ENCODE measurements around the gene FAIM.
"Not testable (repeated sequence)": the region's sequence is repeated elsewhere in the genome, so short reads cannot be mapped to it uniquely, and the experiment has no call there.

FAIM gene

DNA sequence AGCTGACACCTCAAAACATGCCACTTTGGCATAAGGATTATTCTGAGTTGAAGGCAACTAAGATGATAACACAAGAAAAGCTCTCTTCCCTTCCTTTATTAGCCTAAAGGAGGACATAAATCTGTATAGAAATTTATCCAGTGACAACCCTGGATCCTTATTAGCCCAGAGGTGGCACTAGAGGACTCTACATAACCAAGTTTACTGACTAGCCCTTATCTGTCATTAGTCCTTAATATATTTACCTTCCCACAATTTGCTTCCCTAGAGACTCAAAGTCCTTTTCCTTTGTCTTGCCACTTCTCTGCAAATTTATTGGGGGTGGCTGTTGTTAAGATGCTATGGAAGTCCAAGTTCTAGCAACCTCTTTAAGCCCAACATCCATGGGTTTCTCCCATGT is 41.2 kb upstream of the FAIM start:
- Histone ChIP-seq H3K36me3 (ENCODE audit: low read depth) (no peaks in the 10 kb centered on the region), H3K4me3 (ENCODE audit: severe bottlenecking) (no peak overlapping the region), H3K9me3 (ENCODE audit: severe bottlenecking) (no peaks in the 10 kb centered on the region), H3K27ac (ENCODE audit: poor library complexity, severe bottlenecking) (no peak overlapping the region), H3K4me1 (ENCODE audit: insufficient read depth, poor library complexity, severe bottlenecking) (no peaks in the 10 kb centered on the region), H3K27me3 (ENCODE audit: insufficient read depth, poor library complexity, severe bottlenecking) (no peaks in the 10 kb centered on the region)
- ATAC-seq (ENCODE audit: low read depth) (no peak), DNase-seq (ENCODE audit: low spot score) (no peak)
- TF ChIP-seq, protein P1, sequence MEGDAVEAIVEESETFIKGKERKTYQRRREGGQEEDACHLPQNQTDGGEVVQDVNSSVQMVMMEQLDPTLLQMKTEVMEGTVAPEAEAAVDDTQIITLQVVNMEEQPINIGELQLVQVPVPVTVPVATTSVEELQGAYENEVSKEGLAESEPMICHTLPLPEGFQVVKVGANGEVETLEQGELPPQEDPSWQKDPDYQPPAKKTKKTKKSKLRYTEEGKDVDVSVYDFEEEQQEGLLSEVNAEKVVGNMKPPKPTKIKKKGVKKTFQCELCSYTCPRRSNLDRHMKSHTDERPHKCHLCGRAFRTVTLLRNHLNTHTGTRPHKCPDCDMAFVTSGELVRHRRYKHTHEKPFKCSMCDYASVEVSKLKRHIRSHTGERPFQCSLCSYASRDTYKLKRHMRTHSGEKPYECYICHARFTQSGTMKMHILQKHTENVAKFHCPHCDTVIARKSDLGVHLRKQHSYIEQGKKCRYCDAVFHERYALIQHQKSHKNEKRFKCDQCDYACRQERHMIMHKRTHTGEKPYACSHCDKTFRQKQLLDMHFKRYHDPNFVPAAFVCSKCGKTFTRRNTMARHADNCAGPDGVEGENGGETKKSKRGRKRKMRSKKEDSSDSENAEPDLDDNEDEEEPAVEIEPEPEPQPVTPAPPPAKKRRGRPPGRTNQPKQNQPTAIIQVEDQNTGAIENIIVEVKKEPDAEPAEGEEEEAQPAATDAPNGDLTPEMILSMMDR (IDR thresholded peaks at IDR 0.05; ENCODE audit: poor library complexity, severe bottlenecking), result no peak

DNA sequence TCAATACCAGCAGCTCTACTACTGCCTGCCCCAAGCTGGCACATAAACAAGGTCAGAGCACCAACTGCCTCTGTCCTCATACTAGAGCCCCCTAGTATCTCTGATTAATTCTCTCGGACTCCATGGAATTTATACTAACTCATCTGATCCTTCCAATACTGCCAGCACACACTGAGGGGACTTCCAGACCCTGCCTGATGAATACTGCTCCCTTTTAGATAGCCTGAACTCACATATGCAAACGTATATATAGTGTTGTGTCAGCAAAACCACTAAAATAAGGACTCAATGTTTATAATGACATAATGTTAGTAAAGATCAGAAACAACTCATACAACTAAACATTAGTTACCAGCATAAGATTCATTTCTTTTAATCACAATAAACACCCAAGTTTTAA is 39.5 kb upstream of the FAIM start:
- H3K9me3 ChIP-seq (ENCODE audit: severe bottlenecking), result peaks cover 3% of the 10 kb centered on the region
- no peak for DNase-seq (ENCODE audit: low spot score)
- TF ChIP-seq, protein P1 (IDR thresholded peaks at IDR 0.05; ENCODE audit: poor library complexity, severe bottlenecking), result no peak
- H3K27ac ChIP-seq (ENCODE audit: poor library complexity, severe bottlenecking), result no peak overlapping the region
- peaks cover 6% of the 10 kb centered on the region for H3K36me3 ChIP-seq (ENCODE audit: low read depth)
- H3K4me3 ChIP-seq (ENCODE audit: severe bottlenecking), result no peak overlapping the region
- no peak for ATAC-seq (ENCODE audit: low read depth)
- H3K4me1 ChIP-seq (ENCODE audit: insufficient read depth, poor library complexity, severe bottlenecking), result no peaks in the 10 kb centered on the region
- H3K27me3 ChIP-seq (ENCODE audit: insufficient read depth, poor library complexity, severe bottlenecking), result no peaks in the 10 kb centered on the region

DNA sequence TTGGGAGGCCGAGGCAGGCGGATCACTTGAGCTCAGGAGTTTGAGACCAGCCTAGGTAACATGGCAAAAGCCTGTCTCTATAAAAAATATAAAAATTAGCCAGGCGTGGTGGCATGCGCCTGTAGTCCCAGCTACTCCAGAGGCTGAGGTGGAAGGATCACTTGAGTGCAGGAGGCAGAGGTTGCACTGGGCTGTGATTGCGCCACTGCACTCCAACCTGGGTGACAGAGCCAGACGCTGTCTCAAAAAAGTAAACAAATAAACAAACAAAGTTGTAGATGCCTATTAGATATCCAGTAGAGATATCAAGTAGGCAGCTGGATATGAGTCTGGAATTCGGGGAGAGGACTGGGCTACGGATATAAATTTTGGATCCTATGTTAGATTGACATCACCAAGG is 38.9 kb upstream of the FAIM start:
- DNase-seq (ENCODE audit: low spot score); H3K9me3 ChIP-seq (ENCODE audit: severe bottlenecking); ATAC-seq (ENCODE audit: low read depth); H3K4me1 ChIP-seq (ENCODE audit: insufficient read depth, poor library complexity, severe bottlenecking); H3K4me3 ChIP-seq (ENCODE audit: severe bottlenecking); H3K27me3 ChIP-seq (ENCODE audit: insufficient read depth, poor library complexity, severe bottlenecking); H3K36me3 ChIP-seq (ENCODE audit: low read depth); H3K27ac ChIP-seq (ENCODE audit: poor library complexity, severe bottlenecking): not testable (repeated sequence)

DNA sequence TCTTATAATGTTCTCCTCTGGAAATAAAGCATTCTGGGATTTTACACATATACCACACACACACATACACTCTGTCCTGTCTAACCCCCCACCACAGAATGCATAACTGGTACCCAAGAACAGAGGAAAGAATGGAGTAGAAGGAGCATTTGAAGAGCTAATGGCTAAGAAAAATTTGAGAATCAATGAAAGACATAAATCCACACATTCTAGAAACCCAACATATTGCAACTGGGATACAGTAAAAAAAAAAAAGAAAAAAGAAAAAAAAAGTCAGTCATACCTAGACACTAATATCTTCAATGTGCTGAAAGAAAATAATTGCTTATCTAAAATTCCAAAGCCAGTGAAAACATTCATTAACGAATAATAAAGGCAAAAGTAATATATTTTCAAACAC is 35.4 kb upstream of the FAIM start:
- Histone ChIP-seq H3K4me1 (ENCODE audit: insufficient read depth, poor library complexity, severe bottlenecking) (no peaks in the 10 kb centered on the region), H3K4me3 (ENCODE audit: severe bottlenecking) (no peak overlapping the region), H3K27me3 (ENCODE audit: insufficient read depth, poor library complexity, severe bottlenecking) (no peaks in the 10 kb centered on the region), H3K9me3 (ENCODE audit: severe bottlenecking) (peaks cover 3% of the 10 kb centered on the region), H3K27ac (ENCODE audit: poor library complexity, severe bottlenecking) (no peak overlapping the region), H3K36me3 (ENCODE audit: low read depth) (peaks cover 6% of the 10 kb centered on the region)
- TF ChIP-seq, protein P1 (IDR thresholded peaks at IDR 0.05; ENCODE audit: poor library complexity, severe bottlenecking), result no peak
- ATAC-seq (ENCODE audit: low read depth), result no peak
- DNase-seq (ENCODE audit: low spot score), result no peak

DNA sequence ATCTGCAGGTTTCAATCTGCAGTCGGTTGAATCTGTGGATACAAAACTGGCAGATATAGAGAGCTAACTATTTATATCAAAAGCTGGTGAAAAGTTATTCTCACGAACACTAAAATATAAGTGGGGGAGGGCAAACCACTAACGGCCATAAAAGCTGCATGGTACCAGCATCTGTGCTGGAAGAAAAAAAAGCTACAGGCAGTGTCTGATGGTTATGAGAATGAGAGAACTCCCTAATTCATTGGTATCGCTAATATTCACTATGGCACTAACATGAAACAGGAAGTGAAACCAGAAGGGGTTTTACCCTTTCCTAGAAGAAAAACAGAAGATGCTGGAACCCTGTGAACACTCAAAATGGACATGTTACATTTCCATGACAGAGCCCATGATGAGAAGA is 30.4 kb upstream of the FAIM start:
- Histone ChIP-seq H3K27me3 (ENCODE audit: insufficient read depth, poor library complexity, severe bottlenecking) (no peaks in the 10 kb centered on the region), H3K4me3 (ENCODE audit: severe bottlenecking) (no peak overlapping the region), H3K36me3 (ENCODE audit: low read depth) (no peaks in the 10 kb centered on the region), H3K4me1 (ENCODE audit: insufficient read depth, poor library complexity, severe bottlenecking) (no peaks in the 10 kb centered on the region), H3K27ac (ENCODE audit: poor library complexity, severe bottlenecking) (no peak overlapping the region), H3K9me3 (ENCODE audit: severe bottlenecking) (peaks cover under 1% of the 10 kb centered on the region)
- TF ChIP-seq, protein P1 (IDR thresholded peaks at IDR 0.05; ENCODE audit: poor library complexity, severe bottlenecking), result no peak
- ATAC-seq (ENCODE audit: low read depth), result no peak
- DNase-seq (ENCODE audit: low spot score), result no peak
